ENCODE data around the gene FAM156B. TPM values are rescaled to one million over a fixed set of nuclear protein-coding genes. Genes with fewer than 3 reads are reported as not detected.
"Not testable (repeated sequence)": the region's sequence is repeated elsewhere in the genome, so short reads cannot be mapped to it uniquely, and the experiment has no call there.

The FAM156B gene
- 28.5 TPM for total RNA-seq
- long read RNA-seq, transcript FAM156B-201 (3 exons, 2,537 nt): minor isoform, 11 of 77 reads
- long read RNA-seq, transcript FAM156B-203 (4 exons, 2,942 nt): minor isoform, 9 of 77 reads
- long read RNA-seq, transcript FAM156B-206 (4 exons, 776 nt): major isoform, 25 of 77 reads
- long read RNA-seq, partial matches to known transcripts: 17 of 77 reads
- long read RNA-seq, other reads (novel, unspliced or antisense): 13 of 77 reads

GRCh38 chrX:52896855-52897709, at the start of gene FAM156B:
TSS of gene FAM156B (plus strand) at chrX:52897330. CDS start at chrX:52907226, 9,896 bp downstream.
- not testable (repeated sequence) for DNase-seq (ENCODE audit: low spot score)

GRCh38 chrX:52852110-52852860, 44.8 kb upstream of the FAM156B start:
- no peak for DNase-seq (ENCODE audit: low spot score)

GRCh38 chrX:52856991-52857525, 40.1 kb upstream of the FAM156B start:
- DNase-seq (ENCODE audit: low spot score): not testable (repeated sequence)

GRCh38 chrX:52865343-52865998, 31.7 kb upstream of the FAM156B start:
- DNase-seq (ENCODE audit: low spot score): no peak

GRCh38 chrX:52867610-52868348, 29.4 kb upstream of the FAM156B start, which contains the start of gene XAGE3:
TSS of gene XAGE3 (minus strand) at chrX:52868083. CDS start at chrX:52867133, 950 bp downstream.
- no peak for DNase-seq (ENCODE audit: low spot score)

GRCh38 chrX:52870046-52870445, 27.1 kb upstream of the FAM156B start:
- DNase-seq (ENCODE audit: low spot score): no peak

- not testable (repeated sequence) for DNase-seq (ENCODE audit: low spot score)
Measured at GRCh38 chrX:52873825-52874224, 23.3 kb upstream of the FAM156B start.

- no peak for DNase-seq (ENCODE audit: low spot score)
Measured at GRCh38 chrX:52874661-52875060, 22.5 kb upstream of the FAM156B start.

GRCh38 chrX:52875436-52875835, 21.7 kb upstream of the FAM156B start:
- DNase-seq (ENCODE audit: low spot score): not testable (repeated sequence)

GRCh38 chrX:52876386-52876785, 20.7 kb upstream of the FAM156B start:
- not testable (repeated sequence) for DNase-seq (ENCODE audit: low spot score)

GRCh38 chrX:52887459-52887858, 9.7 kb upstream of the FAM156B start:
- DNase-seq (ENCODE audit: low spot score): not testable (repeated sequence)

GRCh38 chrX:52888090-52888489, 9.0 kb upstream of the FAM156B start:
- not testable (repeated sequence) for DNase-seq (ENCODE audit: low spot score)

GRCh38 chrX:52896438-52896837, 692 bp upstream of the FAM156B start:
- not testable (repeated sequence) for DNase-seq (ENCODE audit: low spot score)

- not testable (repeated sequence) for DNase-seq (ENCODE audit: low spot score)
Measured at GRCh38 chrX:52905531-52905930, 8.4 kb downstream of the FAM156B start.

- not testable (repeated sequence) for DNase-seq (ENCODE audit: low spot score)
Measured at GRCh38 chrX:52906072-52906471, 8.9 kb downstream of the FAM156B start.

- not testable (repeated sequence) for DNase-seq (ENCODE audit: low spot score)
Measured at GRCh38 chrX:52907137-52907536, 10.0 kb downstream of the FAM156B start.

GRCh38 chrX:52907900-52908299, 10.8 kb downstream of the FAM156B start:
- not testable (repeated sequence) for DNase-seq (ENCODE audit: low spot score)

GRCh38 chrX:52909313-52909969, 12.3 kb downstream of the FAM156B start:
- DNase-seq (ENCODE audit: low spot score): not testable (repeated sequence)

GRCh38 chrX:52913681-52914080, 16.6 kb downstream of the FAM156B start:
- not testable (repeated sequence) for DNase-seq (ENCODE audit: low spot score)
